B cell (primary cell): ENCODE data around the gene CWC27. TPM values are rescaled to one million over a fixed set of nuclear protein-coding genes. Genes with fewer than 3 reads are reported as not detected.
"Not testable (repeated sequence)": the region's sequence is repeated elsewhere in the genome, so short reads cannot be mapped to it uniquely, and the experiment has no call there.

ENCODE experiments used
- ATAC-seq: fragments of 200-7000 bp; cut with Tn5 transposase; one replicate; pipeline ENCODE4 v1.10.0; 2021; ENCODE audit warnings: low read depth, mild to moderate bottlenecking, moderate number of reproducible peaks, moderate library complexity
- CTCF ChIA-PET: fragments of 350-600 bp; sonication (Branson Sonifier 250); formaldehyde crosslinking; loops from one replicate; lab custom pipeline; 2021; ENCODE audit warnings: antibody characterized with exemption, inconsistent platforms; lab: Charles Lee
- POLR2A ChIA-PET: fragments of 350-600 bp; sonication (Branson Sonifier 250); formaldehyde crosslinking; loops from one replicate; lab custom pipeline; 2021; ENCODE audit warnings: antibody characterized with exemption; lab: Charles Lee
- DNase-seq: peaks from one replicate; pipeline ENCODE4 v3.0.0; 2013
- H2AFZ ChIP-seq: 2 replicates; pipeline ENCODE4 v1.6.1; 2012; ENCODE audit warnings: mild to moderate bottlenecking, low read depth, low read length; ENCODE audit not compliant: insufficient read depth, poor library complexity, severe bottlenecking
- H3K27ac ChIP-seq, 2 donors: 1 replicate in 1 of 2; 2 replicates in 1 of 2; pipeline ENCODE4 v1.5.1; 2012 to 2013; ENCODE audit warnings: low read length in 2 of 2, mild to moderate bottlenecking in 2 of 2, moderate library complexity in 1 of 2
- H3K27me3 ChIP-seq, 4 experiments: fragments of 200-600 bp in 1 of 4; sonication (generic) in 1 of 4; replicated peaks in 1 of 4; 1 replicate in 2 of 4; 2 replicates in 2 of 4; pipeline versions ENCODE4 v1.6.1 to v1.7.0; 2013 to 2016; ENCODE audit warnings: low read length in 3 of 4, mild to moderate bottlenecking in 2 of 4, mixed read lengths in 1 of 4, moderate library complexity in 1 of 4; ENCODE audit not compliant: insufficient read depth in 4 of 4, control insufficient read depth in 3 of 4; ENCODE audit errors: control extremely low read depth in 1 of 4
- H3K36me3 ChIP-seq, 2 experiments: replicated peaks in 1 of 2; 1 replicate in 1 of 2; 2 replicates in 1 of 2; pipeline versions ENCODE4 v1.6.1 to v1.7.1; 2013; ENCODE audit warnings: low read length in 1 of 2; ENCODE audit not compliant: insufficient read depth in 2 of 2, control insufficient read depth in 1 of 2; ENCODE audit errors: control extremely low read depth in 1 of 2, extremely low read depth in 1 of 2
- H3K4me1 ChIP-seq, 2 donors: fragments of 200-600 bp in 1 of 2; sonication (generic) in 1 of 2; 1 replicate in 1 of 2; 2 replicates in 1 of 2; pipeline versions ENCODE4 v1.5.1 to v1.6.1; 2013 to 2017; ENCODE audit warnings: low read length in 2 of 2; ENCODE audit not compliant: control insufficient read depth in 2 of 2, insufficient read depth in 2 of 2
- H3K4me2 ChIP-seq: replicated peaks from 2 replicates; pipeline ENCODE3; 2012; ENCODE audit warnings: mild to moderate bottlenecking, low read depth, low read length; ENCODE audit not compliant: poor library complexity, severe bottlenecking
- H3K4me3 ChIP-seq, 5 experiments: fragments of 200-600 bp in 1 of 5; sonication (generic) in 1 of 5; 1 replicate in 3 of 5; 2 replicates in 2 of 5; pipeline versions ENCODE4 v1.5.1 to v1.7.0; 2011 to 2016; ENCODE audit warnings: low read length in 4 of 5, mild to moderate bottlenecking in 4 of 5, low read depth in 2 of 5, control low read depth in 1 of 5, moderate library complexity in 1 of 5; ENCODE audit not compliant: insufficient read depth in 1 of 5; ENCODE audit errors: control extremely low read depth in 1 of 5, extremely low read depth in 1 of 5
- H3K79me2 ChIP-seq: fragments of 200-600 bp; sonication (generic); one replicate; pipeline ENCODE4 v1.6.0; 2016; ENCODE audit warnings: low read length; ENCODE audit not compliant: control insufficient read depth, insufficient read depth
- H3K9ac ChIP-seq: fragments of 200-600 bp; sonication (generic); 2 replicates; pipeline ENCODE4 v1.6.1; 2017; ENCODE audit warnings: mild to moderate bottlenecking, low read length, moderate library complexity
- H3K9me3 ChIP-seq, 3 donors: one replicate each; pipeline versions ENCODE4 v1.6.1 to v1.7.1; 2013; ENCODE audit warnings: low read length in 2 of 3; ENCODE audit not compliant: control insufficient read depth in 2 of 3, insufficient read depth in 1 of 3; ENCODE audit errors: control extremely low read depth in 1 of 3
- H4K20me1 ChIP-seq: 2 replicates; pipeline ENCODE4 v1.6.0; 2012; ENCODE audit warnings: mild to moderate bottlenecking, low read length; ENCODE audit not compliant: insufficient read depth, control insufficient read depth, poor library complexity, severe bottlenecking
- H3K27ac Mint-ChIP-seq: one replicate; pipeline ENCODE4 v1.8.0; 2021; ENCODE audit warnings: mixed read lengths
- H3K27me3 Mint-ChIP-seq: one replicate; pipeline ENCODE4 v1.8.0; 2021; ENCODE audit warnings: mixed read lengths
- H3K4me1 Mint-ChIP-seq: one replicate; pipeline ENCODE4 v1.8.0; 2021; ENCODE audit warnings: mixed read lengths
- H3K4me3 Mint-ChIP-seq: one replicate; pipeline ENCODE4 v1.8.0; 2021; ENCODE audit warnings: mixed read lengths
- H3K9me3 Mint-ChIP-seq: one replicate; pipeline ENCODE4 v1.8.0; 2022; ENCODE audit warnings: mixed read lengths; ENCODE audit not compliant: insufficient read depth
- EZH2 ChIP-seq: IDR thresholded peaks from 2 replicates; pipeline ENCODE4 v1.6.1; 2012; ENCODE audit warnings: borderline replicate concordance, low read depth, mild to moderate bottlenecking, moderate library complexity, low read length; ENCODE audit not compliant: insufficient read depth, poor library complexity, severe bottlenecking
- WGBS: methylation state at CpG from one replicate; pipeline ENCODE4 v1.1.5; 2013; ENCODE audit warnings: missing lambda C conversion rate; ENCODE audit not compliant: insufficient coverage; 5-methylcytosine and 5-hydroxymethylcytosine counted together
- intact Hi-C: fragments of 100-400 bp; cut with micrococcal nuclease; formaldehyde crosslinking; loops from one replicate; pipeline ENCODE4 v1.10.0; 2022
- polyA plus RNA-seq: library from polyadenylated mRNA; depleted of rRNA; stranded (reverse); fragments of >200 nt; gene quantifications from 2 replicates; pipeline ENCODE4 v1.2.3, GENCODE V29; 2012
- total RNA-seq, 2 donors: library from RNA; stranded (reverse); fragments of 120-200 nt in 1 of 2; gene quantifications; 1 replicate in 1 of 2; 2 replicates in 1 of 2; pipeline versions ENCODE4 v1.2.3 to v1.2.4, GENCODE V29; 2013 to 2022
- TF ChIP-seq, protein P1 (sequence below): fragments of 200-600 bp; IDR thresholded peaks from one replicate; pipeline ENCODE4 v1.8.0; 2022; ENCODE audit warnings: antibody characterized with exemption, mild to moderate bottlenecking

The CWC27 gene
- total and polyA plus RNA-seq, 2 donors (not counting 1 experiment from before 2014, with no cell fraction given), result 6.6 to 30.5 TPM

DNA sequence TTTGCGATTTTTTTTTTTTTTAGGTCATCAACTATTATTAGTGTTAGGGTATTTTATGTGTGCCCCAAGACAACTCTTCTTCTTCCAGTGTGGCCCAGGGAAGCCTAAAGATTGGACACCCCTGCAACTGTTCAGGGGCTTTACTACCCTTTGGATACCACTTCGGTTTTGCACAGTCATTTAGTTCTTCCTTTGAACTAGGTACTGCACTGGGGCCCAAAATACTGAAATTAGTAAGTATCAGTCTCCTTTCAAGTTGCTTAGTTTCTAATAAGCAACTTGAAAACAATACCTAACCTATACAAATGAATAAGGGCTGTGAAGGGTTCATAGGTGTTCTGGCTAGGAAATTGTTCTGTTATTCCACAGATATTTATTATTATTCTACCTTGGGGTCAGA, 45.3 kb downstream of the CWC27 start:
- H3K4me1 ChIP-seq, result no peaks in the 10 kb centered on the region
- H3K27ac ChIP-seq, result no peak overlapping the region
- no peaks in the 10 kb centered on the region for H4K20me1 ChIP-seq
- H3K4me2 ChIP-seq, result no peak overlapping the region
- no peaks in the 10 kb centered on the region for H3K9me3 ChIP-seq
- DNase-seq (no peak), ATAC-seq (no peak)
- ChIA-PET CTCF (interaction anchor here (1.2 kb wide), 1 partner anchor 30 kb away, joined by 3 read pairs; no protein-coding TSS in a partner anchor), POLR2A (no interaction called here)
- no peaks in the 10 kb centered on the region for H3K79me2 ChIP-seq
- Mint-ChIP-seq H3K27me3 (no peaks in the 10 kb centered on the region), H3K4me1 (no peaks in the 10 kb centered on the region), H3K9me3 (no peaks in the 10 kb centered on the region), H3K4me3 (no peak overlapping the region), H3K27ac (no peak overlapping the region)
- H2AFZ ChIP-seq, result no peak overlapping the region
- H3K27me3 ChIP-seq, result no peaks in the 10 kb centered on the region
- no peak overlapping the region for H3K4me3 ChIP-seq
- WGBS, result no CpG with 5 or more reads among the region's 2 CpGs
- peaks cover 1 to 8% of the 10 kb centered on the region in 2 experiments for H3K36me3 ChIP-seq
- TF ChIP-seq, protein P1, sequence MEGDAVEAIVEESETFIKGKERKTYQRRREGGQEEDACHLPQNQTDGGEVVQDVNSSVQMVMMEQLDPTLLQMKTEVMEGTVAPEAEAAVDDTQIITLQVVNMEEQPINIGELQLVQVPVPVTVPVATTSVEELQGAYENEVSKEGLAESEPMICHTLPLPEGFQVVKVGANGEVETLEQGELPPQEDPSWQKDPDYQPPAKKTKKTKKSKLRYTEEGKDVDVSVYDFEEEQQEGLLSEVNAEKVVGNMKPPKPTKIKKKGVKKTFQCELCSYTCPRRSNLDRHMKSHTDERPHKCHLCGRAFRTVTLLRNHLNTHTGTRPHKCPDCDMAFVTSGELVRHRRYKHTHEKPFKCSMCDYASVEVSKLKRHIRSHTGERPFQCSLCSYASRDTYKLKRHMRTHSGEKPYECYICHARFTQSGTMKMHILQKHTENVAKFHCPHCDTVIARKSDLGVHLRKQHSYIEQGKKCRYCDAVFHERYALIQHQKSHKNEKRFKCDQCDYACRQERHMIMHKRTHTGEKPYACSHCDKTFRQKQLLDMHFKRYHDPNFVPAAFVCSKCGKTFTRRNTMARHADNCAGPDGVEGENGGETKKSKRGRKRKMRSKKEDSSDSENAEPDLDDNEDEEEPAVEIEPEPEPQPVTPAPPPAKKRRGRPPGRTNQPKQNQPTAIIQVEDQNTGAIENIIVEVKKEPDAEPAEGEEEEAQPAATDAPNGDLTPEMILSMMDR, result no peak
- TF ChIP-seq EZH2, result no peak
- intact Hi-C loops, result loop anchor here (5.0 to 10.0 kb wide), 2 partner anchors 141 to 748 kb away; partner anchors contain the start of genes CENPK and PPWD1
- no peak overlapping the region for H3K9ac ChIP-seq

DNA sequence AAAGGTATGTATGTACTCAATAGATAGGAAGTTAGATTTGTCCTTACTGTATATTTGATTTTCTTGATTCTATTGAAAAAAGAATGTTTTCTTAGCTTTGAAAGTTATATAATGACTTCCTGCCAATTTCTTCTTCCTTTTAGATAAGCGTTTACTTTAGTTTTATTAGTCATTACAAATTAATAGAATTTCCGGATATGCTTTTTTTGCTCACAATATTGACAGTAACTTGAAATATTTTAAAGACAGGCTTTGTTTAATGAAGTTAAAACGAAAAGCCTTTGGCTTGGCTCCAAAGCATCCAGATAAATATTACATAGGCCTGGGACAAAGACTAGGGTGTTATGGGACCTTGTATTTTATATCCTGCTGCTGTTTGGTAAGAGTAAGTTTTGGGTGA, 49.5 kb downstream of the CWC27 start:
- Histone ChIP-seq H3K9me3 (no peaks in the 10 kb centered on the region), H4K20me1 (no peaks in the 10 kb centered on the region), H2AFZ (no peak overlapping the region), H3K27ac (no peak overlapping the region), H3K4me2 (no peak overlapping the region), H3K4me1 (peaks cover 10 to 17% of the 10 kb centered on the region in 2 donors), H3K36me3 (peaks cover 1 to 8% of the 10 kb centered on the region in 2 experiments), H3K79me2 (no peaks in the 10 kb centered on the region), H3K27me3 (no peaks in the 10 kb centered on the region), H3K4me3 (no peak overlapping the region), H3K9ac (no peak overlapping the region)
- no peak for ATAC-seq
- ChIA-PET POLR2A (no interaction called here), CTCF (no interaction called here)
- Mint-ChIP-seq H3K4me3 (no peak overlapping the region), H3K27ac (no peak overlapping the region), H3K9me3 (no peaks in the 10 kb centered on the region), H3K27me3 (no peaks in the 10 kb centered on the region), H3K4me1 (peaks cover 20% of the 10 kb centered on the region)
- no CpG with 5 or more reads among the region's 3 CpGs for WGBS
- intact Hi-C loops, result loop anchor here (10.0 kb wide), 1 partner anchor 137 kb away; no protein-coding TSS in a partner anchor
- DNase-seq, result no peak
- TF ChIP-seq, protein P1, result no peak
- no peak for TF ChIP-seq EZH2

DNA sequence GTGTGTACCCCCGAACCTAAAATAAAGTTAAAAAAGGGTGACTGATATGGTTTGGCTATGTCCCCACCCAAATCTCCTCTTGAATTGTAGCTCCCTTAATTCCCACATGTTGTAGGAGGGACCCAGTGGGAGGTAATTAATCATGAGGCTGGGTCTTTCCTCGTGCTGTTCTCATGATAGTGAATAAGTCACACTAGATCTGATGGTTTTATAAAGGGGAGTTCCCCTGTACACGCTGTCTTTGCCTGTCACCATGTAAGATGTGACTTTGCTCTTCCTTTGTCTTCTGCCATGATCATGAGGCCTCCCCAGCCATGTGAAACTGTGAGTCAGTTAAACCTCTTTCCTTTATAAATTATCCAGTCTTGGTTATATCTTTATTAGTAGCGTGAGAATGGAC, 50.6 kb downstream of the CWC27 start:
- H3K9me3 Mint-ChIP-seq, H3K4me2 ChIP-seq, H3K4me3 Mint-ChIP-seq, H3K79me2 ChIP-seq, H3K9ac ChIP-seq, CTCF ChIA-PET, H3K36me3 ChIP-seq, H3K9me3 ChIP-seq, POLR2A ChIA-PET, DNase-seq, H3K27ac Mint-ChIP-seq, ATAC-seq, H4K20me1 ChIP-seq, H3K4me3 ChIP-seq, H3K27me3 Mint-ChIP-seq, H2AFZ ChIP-seq, H3K27ac ChIP-seq, H3K27me3 ChIP-seq: not testable (repeated sequence)
- H3K4me1 ChIP-seq, result peaks cover 10 to 17% of the 10 kb centered on the region in 2 donors
- peaks cover 22% of the 10 kb centered on the region for H3K4me1 Mint-ChIP-seq
- no CpG with 5 or more reads among the region's 4 CpGs for WGBS
- intact Hi-C loops, result loop anchor here (10.0 kb wide), 1 partner anchor 135 kb away; no protein-coding TSS in a partner anchor
